ENCODE results near the gene SLC25A33.
A peak's percentile ranks its signal among the peaks of the same experiment; 100 is the strongest.

The SLC25A33 gene

GRCh38 chr1:9628541-9629444, 89.5 kb downstream of the SLC25A33 start:
- peak in 4 of 5 donors; percentile 42 to 87 (median 51) for DNase-seq

- DNase-seq: peak; percentile 45 to 87 (median 60)
Measured at GRCh38 chr1:9629445-9630201, 90.4 kb downstream of the SLC25A33 start.

GRCh38 chr1:9630331-9631111, 91.3 kb downstream of the SLC25A33 start:
- peak in 2 of 5 donors; percentile 5 to 57 for DNase-seq

- DNase-seq: no peak
Measured at GRCh38 chr1:9631613-9632012, 92.3 kb downstream of the SLC25A33 start.

GRCh38 chr1:9633493-9633892, 94.2 kb downstream of the SLC25A33 start:
- no peak for DNase-seq

GRCh38 chr1:9634582-9634981, 95.3 kb downstream of the SLC25A33 start:
- DNase-seq: no peak
